NCI-H2107 treated with DMSO at 0.1 percent for 48 hours (cell line): Measurements from ENCODE around the gene TTC23L.
A peak's percentile ranks its signal among the peaks of the same experiment; 100 is the strongest.
"Not testable (repeated sequence)": the region's sequence is repeated elsewhere in the genome, so short reads cannot be mapped to it uniquely, and the experiment has no call there.

Experiments
- DNase-seq: peaks from one replicate; lab custom pipeline; 2025; ENCODE audit not compliant: unreplicated experiment; lab: John Stamatoyannopoulos, UW

TTC23L gene

GRCh38 chr5:34916518-34916917 is 77.6 kb downstream of the TTC23L start:
- DNase-seq = no peak

DNA sequence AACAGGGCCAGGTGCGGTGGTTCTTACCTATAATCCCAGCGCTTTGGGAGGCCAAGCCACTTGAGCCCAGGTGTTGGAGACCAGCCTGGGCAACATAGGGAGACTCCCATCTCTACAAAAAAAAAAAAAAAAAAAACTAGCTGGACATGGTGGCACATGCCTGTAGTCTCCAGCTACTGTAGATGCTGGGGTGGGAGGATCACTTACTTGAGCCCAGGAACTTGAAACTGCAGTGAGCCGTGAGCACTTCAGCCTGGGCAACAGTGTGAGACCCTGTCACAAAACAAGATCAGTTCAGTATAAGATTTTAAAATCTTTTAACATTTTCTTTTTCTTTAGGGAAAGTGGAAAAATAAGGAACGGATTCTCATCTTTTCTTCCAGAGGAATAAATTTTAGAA is 79.1 kb downstream of the TTC23L start:
- DNase-seq = no peak

DNA sequence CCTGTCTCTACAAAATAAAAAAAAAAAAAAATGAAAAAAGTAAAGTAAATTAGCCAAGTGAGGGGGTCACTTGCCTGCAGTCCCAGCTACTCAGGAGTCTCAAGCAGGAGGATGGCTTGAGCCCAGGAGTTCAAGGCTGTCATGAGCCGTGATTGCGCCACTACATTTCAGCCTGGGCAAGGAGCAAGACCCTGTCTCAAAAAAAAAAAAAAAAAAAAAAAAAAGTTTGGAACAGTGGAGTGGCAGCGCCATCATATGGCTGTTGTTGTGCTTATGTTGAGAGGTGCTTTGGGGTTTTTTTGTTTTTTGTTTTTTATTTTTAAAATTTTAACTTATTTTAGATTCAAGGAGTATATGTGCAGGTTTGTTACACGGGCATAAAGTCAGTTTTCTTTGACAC is 80.1 kb downstream of the TTC23L start:
- DNase-seq = no peak

- not testable (repeated sequence) for DNase-seq
Measured at GRCh38 chr5:34923256-34923655, 84.3 kb downstream of the TTC23L start.

GRCh38 chr5:34923694-34924461 is 84.9 kb downstream of the TTC23L start:
- DNase-seq = no peak

DNA sequence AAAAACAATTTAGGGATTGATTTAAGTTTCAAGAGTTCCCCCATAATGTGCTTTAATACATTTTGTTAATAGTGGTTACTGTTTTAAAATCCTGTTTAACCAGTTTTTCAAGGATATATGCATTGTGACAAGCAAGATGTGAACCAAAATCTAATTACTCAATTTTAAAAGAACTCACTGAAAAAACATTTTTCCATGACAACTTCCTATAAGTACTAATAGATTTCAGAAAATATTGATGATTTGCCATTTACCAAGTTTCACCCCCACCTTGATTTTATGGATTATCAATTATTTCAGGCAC is 85.5 kb downstream of the TTC23L start:
- no peak for DNase-seq

DNA sequence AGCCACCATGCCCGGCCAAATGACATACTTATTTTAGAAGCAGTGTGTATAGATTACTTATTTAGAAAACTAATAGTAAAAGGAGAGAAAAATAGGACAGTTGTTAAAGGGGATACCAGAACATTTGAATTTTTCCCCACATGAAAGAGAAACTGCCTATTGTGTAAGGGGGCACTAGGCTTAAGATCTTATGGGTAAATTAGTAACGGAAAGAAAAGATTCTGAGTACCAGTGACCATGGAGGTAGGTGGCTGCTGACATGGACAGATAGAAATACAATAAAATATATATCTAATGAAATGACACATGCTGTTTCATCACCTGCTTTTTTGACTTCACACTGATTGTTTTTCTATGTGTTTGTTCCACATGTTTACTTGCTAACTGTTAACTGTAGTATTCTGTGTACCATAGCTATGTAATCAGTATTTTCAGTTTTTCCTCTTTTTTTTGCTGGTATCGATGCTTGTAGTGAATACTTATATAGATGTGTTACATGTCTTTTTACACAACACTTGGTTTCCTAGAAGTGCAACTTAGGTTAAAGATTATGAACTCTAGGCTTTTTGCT is 87.4 kb downstream of the TTC23L start:
- no peak for DNase-seq

DNA sequence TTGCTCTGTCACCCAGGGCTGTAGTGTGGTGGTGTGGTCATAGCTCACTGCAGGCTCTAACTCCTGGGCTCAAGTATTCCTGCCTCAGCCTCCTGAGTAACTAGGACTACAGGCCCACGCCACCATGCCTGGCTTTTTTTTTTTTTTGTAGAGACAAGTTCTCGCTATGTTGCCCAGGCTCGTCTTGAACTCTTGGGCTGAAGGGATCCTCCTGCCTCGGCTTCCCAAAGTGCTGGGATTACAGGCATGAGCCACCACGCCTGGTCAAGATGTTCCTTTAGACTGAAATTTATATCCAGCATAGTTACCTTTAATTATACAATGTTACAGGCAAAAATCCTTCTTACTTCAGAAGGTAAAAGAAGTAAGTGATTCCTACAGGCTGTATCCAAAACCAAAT is 88.8 kb downstream of the TTC23L start:
- no peak for DNase-seq

- DNase-seq = no peak
Measured at GRCh38 chr5:34928267-34928666, 89.3 kb downstream of the TTC23L start.

- peak; percentile 94 for DNase-seq
Measured at GRCh38 chr5:34929134-34929719, 90.3 kb downstream of the TTC23L start, which contains the start of gene DNAJC21. Gene DNAJC21 (plus strand): TSS chr5:34929559. CDS start chr5:34929820, 261 bp downstream.

DNA sequence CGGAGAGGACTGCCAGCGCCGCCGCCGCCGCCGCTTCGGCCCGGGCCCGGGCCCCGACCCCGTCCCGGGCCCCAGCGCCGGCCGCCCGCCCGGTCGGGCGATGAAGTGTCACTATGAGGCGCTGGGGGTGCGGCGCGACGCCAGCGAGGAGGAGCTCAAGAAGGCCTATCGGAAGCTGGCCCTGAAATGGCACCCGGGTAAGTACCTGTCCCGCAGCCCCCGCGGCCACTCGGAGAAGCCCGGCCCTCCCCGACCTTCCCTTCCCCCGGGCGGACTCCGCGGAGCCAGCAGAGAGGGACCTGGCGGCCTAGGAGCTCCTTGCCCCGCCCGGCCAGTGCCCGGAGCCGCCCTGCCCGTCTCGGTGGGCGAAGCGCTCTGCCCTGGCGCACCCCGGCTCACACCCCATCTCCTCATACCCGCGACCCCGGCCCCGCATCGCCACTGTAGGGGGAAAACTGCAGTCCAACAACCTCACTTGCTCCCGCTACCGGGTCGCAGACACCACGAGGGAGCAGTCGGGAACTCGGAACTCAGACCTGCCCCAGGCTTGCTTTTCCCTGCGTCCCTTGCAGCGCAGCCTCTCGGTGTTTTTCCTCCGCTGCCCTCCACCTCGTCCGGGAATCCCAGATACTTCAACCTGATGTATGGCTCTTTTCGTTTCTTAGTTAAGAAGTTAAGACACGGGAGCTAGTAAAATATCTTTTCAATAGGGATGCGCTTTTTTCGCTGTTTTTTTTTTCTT is 90.9 kb downstream of the TTC23L start:
- DNase-seq = peak; percentile 39

DNA sequence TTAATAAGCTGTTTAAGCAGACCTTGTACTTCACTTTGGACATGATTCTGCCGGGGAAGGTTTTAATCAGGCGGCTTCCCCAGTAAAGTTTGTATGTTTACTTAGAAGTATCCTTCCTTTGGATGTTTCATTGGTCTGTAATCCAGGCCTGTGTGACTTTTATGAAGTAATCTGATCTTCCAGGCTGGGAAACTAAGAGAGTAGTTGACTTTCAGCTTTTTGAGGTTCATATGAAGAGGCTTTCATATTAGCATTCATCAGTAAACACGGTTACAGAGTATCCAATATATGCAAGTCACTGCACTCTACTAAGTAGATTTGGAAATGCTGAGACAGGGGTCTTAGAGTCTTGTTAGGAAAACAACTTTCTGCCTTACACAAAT is 91.5 kb downstream of the TTC23L start:
- DNase-seq = no peak

- DNase-seq = no peak
Measured at GRCh38 chr5:34930870-34931269, 91.9 kb downstream of the TTC23L start.

- no peak for DNase-seq
Measured at GRCh38 chr5:34932947-34933346, 94.0 kb downstream of the TTC23L start.

DNA sequence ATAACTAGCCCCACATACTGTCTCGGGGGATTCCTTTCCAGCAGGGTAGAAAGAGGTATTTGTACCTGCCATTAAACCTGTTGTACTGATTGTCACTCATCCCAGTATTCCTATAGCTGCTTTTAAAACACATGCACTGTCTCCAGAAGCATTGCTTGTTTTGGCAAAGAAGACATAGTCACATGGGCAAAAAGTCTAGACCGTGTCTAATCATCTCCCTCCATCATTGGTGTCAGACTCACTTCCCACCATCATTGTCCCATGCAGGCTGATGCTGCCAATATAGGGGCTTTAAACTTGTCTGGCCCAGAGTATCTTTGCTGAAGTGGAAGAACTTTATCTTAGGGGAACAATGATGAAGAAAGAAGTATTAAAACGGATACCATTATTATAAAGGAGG is 103.0 kb downstream of the TTC23L start:
- no peak for DNase-seq

GRCh38 chr5:34944044-34944443 is 105.1 kb downstream of the TTC23L start:
- DNase-seq = no peak

DNA sequence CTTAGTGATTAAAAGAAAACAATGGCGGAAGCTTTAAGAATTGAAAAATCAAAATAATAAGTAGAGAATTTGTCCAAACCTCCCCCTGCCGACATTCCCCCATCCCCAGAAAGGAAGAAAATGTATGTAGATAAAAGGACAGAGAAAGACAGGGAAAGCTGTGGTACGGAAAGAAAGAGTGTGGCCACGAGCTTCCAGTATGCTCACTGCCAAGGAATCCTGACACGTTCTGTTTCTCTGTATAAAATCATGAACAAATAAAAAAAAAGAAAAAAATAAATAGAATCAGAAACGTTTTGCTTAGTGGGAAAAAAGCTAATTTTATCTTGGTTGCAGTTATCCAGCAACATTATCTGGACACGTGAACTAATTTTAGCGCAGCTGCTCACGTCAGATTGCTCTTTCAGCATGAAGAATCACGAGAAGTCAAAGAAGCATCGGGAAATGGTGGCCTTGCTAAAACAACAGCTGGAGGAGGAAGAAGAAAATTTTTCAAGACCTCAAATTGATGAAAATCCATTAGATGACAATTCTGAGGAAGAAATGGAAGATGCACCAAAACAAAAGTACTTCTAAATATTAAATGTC is 105.6 kb downstream of the TTC23L start:
- DNase-seq = no peak
